Activated CD4-positive, alpha-beta T cell treated with anti-CD3 and anti-CD28 coated beads, Interleukin-2, amount 50 U/mL, for 1 hour (primary cell): Measurements from ENCODE around the gene TNNI2.
A peak's percentile ranks its signal among the peaks of the same experiment; 100 is the strongest.

Source experiments
- DNase-seq: peaks from one replicate; pipeline ENCODE4 v3.0.0-alpha.2; 2020

Gene TNNI2

GRCh38 chr11:1847006-1847735, 8.4 kb downstream of the TNNI2 start:
- no peak for DNase-seq

GRCh38 chr11:1847926-1848639, 9.3 kb downstream of the TNNI2 start:
- DNase-seq: no peak

GRCh38 chr11:1848640-1849430, 10.1 kb downstream of the TNNI2 start:
- no peak for DNase-seq

GRCh38 chr11:1851468-1852180, 12.8 kb downstream of the TNNI2 start:
- no peak for DNase-seq

- DNase-seq: no peak
Observed at GRCh38 chr11:1852271-1852876, 13.6 kb downstream of the TNNI2 start.

- peak; percentile 77 for DNase-seq
Observed at GRCh38 chr11:1852877-1853276, 14.1 kb downstream of the TNNI2 start, which contains the start of gene LSP1. TSS of gene LSP1 (plus strand) at chr11:1853084. CDS start at chr11:1853145, 61 bp downstream.

- no peak for DNase-seq
Observed at GRCh38 chr11:1853376-1854131, 14.8 kb downstream of the TNNI2 start.

GRCh38 chr11:1854132-1854948, 15.6 kb downstream of the TNNI2 start:
- DNase-seq: no peak

- DNase-seq: no peak
Observed at GRCh38 chr11:1854949-1855885, 16.4 kb downstream of the TNNI2 start.

GRCh38 chr11:1855886-1856265, 17.1 kb downstream of the TNNI2 start:
- DNase-seq: no peak

- no peak for DNase-seq
Observed at GRCh38 chr11:1856306-1857005, 17.7 kb downstream of the TNNI2 start.

GRCh38 chr11:1857064-1857463, 18.3 kb downstream of the TNNI2 start:
- no peak for DNase-seq

GRCh38 chr11:1858154-1858553, 19.4 kb downstream of the TNNI2 start:
- no peak for DNase-seq

GRCh38 chr11:1858576-1858975, 19.8 kb downstream of the TNNI2 start:
- DNase-seq: no peak

GRCh38 chr11:1859004-1859403, 20.2 kb downstream of the TNNI2 start:
- no peak for DNase-seq

GRCh38 chr11:1860108-1860507, 21.3 kb downstream of the TNNI2 start:
- no peak for DNase-seq

- DNase-seq: no peak
Observed at GRCh38 chr11:1861435-1862411, 22.9 kb downstream of the TNNI2 start.
